Right lobe of liver (tissue), 6 donors: ENCODE results near the gene RASSF7. TPM values are rescaled to one million over a fixed set of nuclear protein-coding genes. Genes with fewer than 3 reads are reported as not detected.

Experiments
- ATAC-seq, 4 donors: fragments of 200-7000 bp; cut with Tn5 transposase; one replicate each; pipeline ENCODE4 v1.9.1; 2020; ENCODE audit warnings: mild to moderate bottlenecking in 4 of 4, moderate library complexity in 4 of 4
- DNase-seq, 3 donors: peaks; one replicate each; pipeline ENCODE4 v3.0.0-alpha.2; 2020
- H3K27ac ChIP-seq, 3 donors: fragments of 200-600 bp; one replicate each; pipeline ENCODE4 v1.8.0; 2022
- H3K27me3 ChIP-seq, 2 donors: fragments of 200-600 bp; one replicate each; pipeline ENCODE4 v1.8.0; 2022
- H3K36me3 ChIP-seq, 4 donors: fragments of 200-600 bp; sonication (generic) in 1 of 4; one replicate each; pipeline versions ENCODE4 v1.5.1 to v1.8.0; 2017 to 2022; ENCODE audit warnings: control low read depth in 1 of 4
- H3K4me1 ChIP-seq, 4 donors: fragments of 200-600 bp; sonication (generic) in 1 of 4; one replicate each; pipeline versions ENCODE4 v1.5.1 to v1.8.0; 2017 to 2022; ENCODE audit warnings: control low read depth in 1 of 4
- H3K4me3 ChIP-seq, 3 donors: fragments of 200-600 bp; one replicate each; pipeline ENCODE4 v1.8.0; 2022
- H3K9me3 ChIP-seq, 4 donors: fragments of 200-600 bp; sonication (generic) in 1 of 4; one replicate each; pipeline versions ENCODE4 v1.5.1 to v1.8.0; 2017 to 2022; ENCODE audit warnings: control low read depth in 1 of 4
- CTCF ChIP-seq, 4 donors: fragments of 200-600 bp in 3 of 4; fragments of 450-650 bp in 1 of 4; IDR thresholded peaks; one replicate each; pipeline versions ENCODE4 v1.5.1 to v1.8.0; 2016 to 2022; ENCODE audit warnings: antibody characterized with exemption in 4 of 4, mild to moderate bottlenecking in 2 of 4
- POLR2A ChIP-seq: fragments of 450-650 bp; IDR thresholded peaks from one replicate; pipeline ENCODE4 v1.6.1; 2017; ENCODE audit warnings: antibody characterized with exemption, mild to moderate bottlenecking
- WGBS: methylation state at CpG from one replicate; pipeline ENCODE4 v1.1.6; 2018; ENCODE audit warnings: low coverage, low lambda C conversion rate; ENCODE audit not compliant: insufficient coverage; ENCODE audit errors: missing lambda C conversion rate; 5-methylcytosine and 5-hydroxymethylcytosine counted together
- intact Hi-C, 2 donors: fragments of 100-400 bp; cut with DNase I; formaldehyde crosslinking; loops; one replicate each; pipeline versions ENCODE4 v1.11.2 to v1.14.1; 2022
- total RNA-seq, 6 experiments: library from RNA; depleted of rRNA in 2 of 6; stranded (reverse); fragments of >200 nt in 2 of 6; fragmentation: NEBNext Ultra II Directional in 3 of 6; extraction: Animal tissue kit (Norgen Biotek cat#: 25700) in 3 of 6; gene quantifications; one replicate each; pipeline versions ENCODE4 v1.1.0 to v1.2.4, GENCODE V29; 2016 to 2023
- donor health status: DM: no; HTN: yes; CAD: no.
- donor health status: DM: no; HTN: no; CAD: no.
- donor health status: DM: no; HTN: no; CAD: no.
- donor health status: DM: no; HTN: yes; CAD: no.
- donor health status: DM: no; HTN: yes; CAD: no.

RASSF7 gene
- total RNA-seq, 6 experiments from 2014 or later, result 20.5 to 61.1 (median 39.5) TPM

GRCh38 chr11:581752-582151, 21.0 kb downstream of the RASSF7 start:
- intact Hi-C loops, result no loop called here
- no peaks in the 10 kb centered on the region for H3K27me3 ChIP-seq

GRCh38 chr11:584287-584686, 23.5 kb downstream of the RASSF7 start:
- intact Hi-C loops, result no loop called here
- Histone ChIP-seq H3K27me3 (no peaks in the 10 kb centered on the region), H3K4me1 (peaks cover 0 to 56% (median 31%) of the 10 kb centered on the region in 4 donors), H3K9me3 (no peaks in the 10 kb centered on the region), H3K36me3 (peaks cover 0 to 44% (median 15%) of the 10 kb centered on the region in 4 donors), H3K4me3 (no peak overlapping the region), H3K27ac (no peak overlapping the region)
- no peak for DNase-seq
- ATAC-seq, result no peak
- WGBS, result 95% methylated on average over 5 of the region's 10 CpGs
- no peak for TF ChIP-seq CTCF (IDR thresholded peaks at IDR 0.05)

More at GRCh38 chr11:581752-582151, 21.0 kb downstream of the RASSF7 start:
- no peak for TF ChIP-seq POLR2A
- TF ChIP-seq CTCF (IDR thresholded peaks at IDR 0.05), result no peak
- no peak overlapping the region for H3K27ac ChIP-seq
- peaks cover 0 to 27% (median 8%) of the 10 kb centered on the region in 4 donors for H3K36me3 ChIP-seq
- no peak overlapping the region for H3K4me3 ChIP-seq
- ATAC-seq (no peak), DNase-seq (no peak)
- H3K9me3 ChIP-seq, result no peaks in the 10 kb centered on the region
- WGBS, result 59% methylated on average over 10 of the region's 17 CpGs
- peaks cover 0 to 56% (median 30%) of the 10 kb centered on the region in 4 donors for H3K4me1 ChIP-seq

- DNase-seq (no peak), ATAC-seq (peak; percentile 52 to 68 (median 58))
- Histone ChIP-seq H3K4me3 (no peak overlapping the region), H3K9me3 (no peaks in the 10 kb centered on the region), H3K27ac (peak overlapping the region in 1 of 3 donors; percentile 62), H3K27me3 (no peaks in the 10 kb centered on the region), H3K36me3 (peaks cover 0 to 65% (median 24%) of the 10 kb centered on the region in 4 donors), H3K4me1 (peaks cover 0 to 33% (median 20%) of the 10 kb centered on the region in 4 donors)
- TF ChIP-seq CTCF (IDR thresholded peaks at IDR 0.05) (no peak), POLR2A (no peak)
- intact Hi-C loops, result no loop called here
- WGBS, result 46% methylated on average over 7 of the region's 32 CpGs
Observed at GRCh38 chr11:586376-587316, 25.9 kb downstream of the RASSF7 start.

GRCh38 chr11:587546-587945, 26.8 kb downstream of the RASSF7 start:
- Histone ChIP-seq H3K9me3 (no peaks in the 10 kb centered on the region), H3K4me3 (no peak overlapping the region), H3K36me3 (peaks cover 0 to 64% (median 23%) of the 10 kb centered on the region in 4 donors), H3K27me3 (no peaks in the 10 kb centered on the region), H3K27ac (peak overlapping the region in 2 of 3 donors; percentile 16 to 62), H3K4me1 (peaks cover 0 to 32% (median 20%) of the 10 kb centered on the region in 4 donors)
- DNase-seq (no peak), ATAC-seq (peak; percentile 27 to 49 (median 34))
- 21% methylated on average over 4 of the region's 8 CpGs for WGBS
- no peak for TF ChIP-seq CTCF (IDR thresholded peaks at IDR 0.05)
- no peak for TF ChIP-seq POLR2A
- intact Hi-C loops, result no loop called here
